H54 (cell line): ENCODE results near the gene DPRX.
"Not testable (repeated sequence)": the region's sequence is repeated elsewhere in the genome, so short reads cannot be mapped to it uniquely, and the experiment has no call there.

Experiments used
- DNase-seq: peaks from one replicate; pipeline ENCODE4 v3.0.0; 2011; ENCODE audit warnings: low spot score, mixed read lengths; ENCODE audit not compliant: insufficient read length
- FAIRE-seq: peaks from 3 replicates; lab custom pipeline; 2011; peaks lifted over from hg19 to GRCh38; lab: Jason Lieb, UNC
- POLR2A ChIP-seq: IDR thresholded peaks from 2 replicates; pipeline ENCODE4 v1.6.1; 2011; ENCODE audit warnings: low read depth, mild to moderate bottlenecking, low read length

The DPRX gene

GRCh38 chr19:53657778-53658177 is 26.0 kb downstream of the DPRX start:
- FAIRE-seq (no peak), DNase-seq (no peak)
- TF ChIP-seq POLR2A = no peak

GRCh38 chr19:53659292-53659691 is 27.5 kb downstream of the DPRX start:
- no peak for TF ChIP-seq POLR2A
- FAIRE-seq = no peak
- DNase-seq = peak; percentile 56

- DNase-seq (no peak), FAIRE-seq (no peak)
- no peak for TF ChIP-seq POLR2A
Measured at GRCh38 chr19:53660584-53660983, 28.8 kb downstream of the DPRX start.

GRCh38 chr19:53662209-53662608 is 30.4 kb downstream of the DPRX start:
- DNase-seq (no peak), FAIRE-seq (no peak)
- TF ChIP-seq POLR2A = no peak

- no peak for FAIRE-seq
- TF ChIP-seq POLR2A = no peak
- DNase-seq = no peak
Measured at GRCh38 chr19:53664152-53664551, 32.4 kb downstream of the DPRX start.

GRCh38 chr19:53664760-53665159 is 33.0 kb downstream of the DPRX start:
- TF ChIP-seq POLR2A = no peak
- FAIRE-seq (no peak), DNase-seq (no peak)

- FAIRE-seq, DNase-seq: not testable (repeated sequence)
Measured at GRCh38 chr19:53666331-53666730, 34.5 kb downstream of the DPRX start.

GRCh38 chr19:53668804-53669203 is 37.0 kb downstream of the DPRX start:
- DNase-seq, FAIRE-seq: not testable (repeated sequence)

GRCh38 chr19:53670345-53670744 is 38.5 kb downstream of the DPRX start:
- FAIRE-seq = no peak
- no peak for DNase-seq
- no peak for TF ChIP-seq POLR2A

- FAIRE-seq = no peak
- DNase-seq = no peak
- no peak for TF ChIP-seq POLR2A
Measured at GRCh38 chr19:53671663-53672062, 39.9 kb downstream of the DPRX start.
